HL-60/S4 (cell line): ENCODE data around the gene EXOC3L1.

Source experiments
- in situ Hi-C: fragments of 300-500 bp; cut with MboI; formaldehyde crosslinking; loops from 2 replicates; pipeline ENCODE4 v1.14.3; 2022; ENCODE audit warnings: low sequenced_read_pairs

The EXOC3L1 gene

DNA sequence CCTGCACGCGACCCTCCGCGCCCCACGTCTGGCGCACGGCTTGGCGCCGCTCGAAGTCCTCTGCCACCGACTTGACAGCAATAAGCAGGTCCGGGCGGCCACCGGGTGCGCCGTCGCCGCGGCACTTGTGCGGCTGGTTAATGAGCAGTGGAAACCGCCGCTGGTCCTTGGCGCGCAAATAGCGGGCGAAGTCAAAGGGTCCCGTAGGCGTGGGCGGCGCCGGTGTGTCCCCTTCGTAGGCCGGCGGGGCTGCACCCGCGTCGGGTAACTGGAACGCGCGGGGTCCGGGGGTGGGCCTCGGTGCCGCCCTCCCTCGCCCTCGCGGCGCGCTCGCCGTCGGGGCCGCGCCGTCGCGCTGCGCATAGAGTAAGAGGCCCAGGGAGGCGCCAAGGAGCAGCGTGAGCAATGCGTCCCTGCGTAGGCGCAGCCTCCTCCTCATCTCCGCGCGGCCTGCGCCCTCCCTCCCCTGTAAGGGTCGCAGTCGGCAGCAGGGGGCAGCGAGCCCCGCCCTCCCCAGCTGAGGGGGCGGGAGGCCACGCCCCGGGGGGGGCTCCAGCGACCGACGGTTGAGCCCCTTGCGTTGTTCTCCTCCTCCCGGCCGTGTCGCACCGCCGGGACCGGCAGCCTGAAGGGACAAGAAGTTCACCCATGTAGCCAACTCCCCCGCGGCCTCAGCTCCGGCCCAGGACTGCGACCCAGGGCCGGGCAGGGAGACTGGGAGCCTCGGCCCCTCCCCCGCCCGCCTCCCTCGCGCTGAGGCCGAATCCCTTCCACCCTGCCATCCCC, 39.7 kb downstream of the EXOC3L1 start:
- in situ Hi-C loops = loop anchor here (10.0 kb wide), 1 partner anchor 135 kb away; no protein-coding TSS in a partner anchor

DNA sequence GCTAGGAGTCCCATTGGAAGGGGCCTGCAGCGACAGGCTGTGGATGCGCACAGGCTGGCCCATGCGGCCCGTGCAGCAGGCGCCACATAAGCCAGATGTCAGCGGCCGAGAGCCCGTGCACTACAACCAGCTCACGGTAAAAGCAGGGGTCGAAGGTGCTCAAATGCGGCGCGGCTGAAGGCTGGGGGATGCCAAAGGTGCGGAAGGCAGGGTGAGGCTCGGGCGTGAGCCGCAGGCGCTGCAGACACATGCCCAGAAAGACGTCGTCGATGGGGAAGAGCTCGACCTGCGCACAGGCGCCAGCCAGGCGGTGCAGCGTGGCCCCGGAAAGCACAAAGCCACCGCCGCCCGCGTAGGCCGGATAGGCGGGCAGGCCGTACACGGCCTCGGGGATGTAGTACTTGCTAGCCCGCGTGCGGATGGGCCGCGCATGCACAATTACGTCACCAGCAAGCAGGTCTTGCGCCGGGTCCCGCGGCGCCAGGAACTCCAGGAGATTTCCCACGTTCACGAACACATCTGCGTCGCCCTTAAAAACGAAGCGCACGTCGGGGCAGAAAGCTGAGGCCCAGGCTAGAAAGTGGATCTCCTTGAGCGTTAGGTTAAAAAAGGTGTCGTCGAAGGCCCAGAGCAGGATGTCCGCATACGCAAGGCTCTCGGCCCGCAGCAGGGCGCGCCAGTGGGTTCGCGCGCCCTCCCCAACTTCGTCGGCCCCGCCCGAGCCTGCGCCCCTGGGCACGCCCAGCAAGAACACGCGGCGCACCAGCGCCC, 40.5 kb downstream of the EXOC3L1 start:
- in situ Hi-C loops = loop anchor here (10.0 kb wide), 1 partner anchor 135 kb away; no protein-coding TSS in a partner anchor

DNA sequence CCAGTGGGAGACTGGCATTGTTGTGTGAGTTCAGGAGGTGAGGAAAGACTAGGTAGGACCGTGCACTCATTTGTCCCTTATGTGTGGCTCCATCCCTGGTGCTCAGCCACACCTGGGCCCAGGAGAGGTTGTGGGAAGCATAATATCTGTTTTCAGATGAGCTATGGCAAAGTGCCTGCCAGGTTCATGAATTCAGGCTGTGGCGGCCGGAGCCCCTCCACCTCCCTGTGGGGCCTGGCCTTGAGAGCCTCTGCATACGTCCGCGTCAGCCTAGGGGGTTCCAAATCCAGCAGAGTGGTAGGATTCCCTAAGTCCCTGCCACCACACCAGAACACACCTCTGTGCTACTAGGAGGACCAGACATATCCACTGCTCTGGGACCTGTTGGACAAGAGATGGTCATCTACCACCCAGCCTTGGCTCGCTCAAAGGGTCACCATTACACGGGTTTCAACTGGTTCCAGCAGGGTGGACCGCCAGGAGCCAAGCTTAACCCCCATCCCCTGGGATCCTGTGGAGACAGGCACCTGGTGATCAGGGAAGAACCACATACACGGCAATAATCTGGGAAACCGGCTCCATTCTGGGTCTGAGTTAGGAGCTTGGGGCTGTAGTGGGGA, 41.2 kb downstream of the EXOC3L1 start:
- in situ Hi-C loops = no loop called here

DNA sequence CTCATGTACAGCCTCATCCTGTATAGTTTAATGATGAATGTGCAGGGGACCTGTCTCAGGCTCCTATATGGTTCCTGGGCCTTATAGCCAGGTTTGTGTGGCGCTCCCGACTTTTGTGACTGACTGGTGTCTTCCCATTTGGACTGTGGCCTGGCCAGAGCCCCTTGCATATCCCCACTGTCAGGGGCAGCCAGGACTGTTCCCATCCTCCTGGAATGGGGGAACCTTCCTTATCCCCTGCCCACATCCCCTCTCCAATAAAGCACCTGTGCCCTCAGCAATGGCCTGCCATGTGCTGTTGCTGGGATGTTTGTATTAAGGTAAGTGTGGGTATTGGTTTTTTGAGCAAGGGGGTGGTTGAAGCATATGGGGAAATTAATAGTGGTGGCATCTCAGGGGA, 41.7 kb downstream of the EXOC3L1 start:
- in situ Hi-C loops = no loop called here

DNA sequence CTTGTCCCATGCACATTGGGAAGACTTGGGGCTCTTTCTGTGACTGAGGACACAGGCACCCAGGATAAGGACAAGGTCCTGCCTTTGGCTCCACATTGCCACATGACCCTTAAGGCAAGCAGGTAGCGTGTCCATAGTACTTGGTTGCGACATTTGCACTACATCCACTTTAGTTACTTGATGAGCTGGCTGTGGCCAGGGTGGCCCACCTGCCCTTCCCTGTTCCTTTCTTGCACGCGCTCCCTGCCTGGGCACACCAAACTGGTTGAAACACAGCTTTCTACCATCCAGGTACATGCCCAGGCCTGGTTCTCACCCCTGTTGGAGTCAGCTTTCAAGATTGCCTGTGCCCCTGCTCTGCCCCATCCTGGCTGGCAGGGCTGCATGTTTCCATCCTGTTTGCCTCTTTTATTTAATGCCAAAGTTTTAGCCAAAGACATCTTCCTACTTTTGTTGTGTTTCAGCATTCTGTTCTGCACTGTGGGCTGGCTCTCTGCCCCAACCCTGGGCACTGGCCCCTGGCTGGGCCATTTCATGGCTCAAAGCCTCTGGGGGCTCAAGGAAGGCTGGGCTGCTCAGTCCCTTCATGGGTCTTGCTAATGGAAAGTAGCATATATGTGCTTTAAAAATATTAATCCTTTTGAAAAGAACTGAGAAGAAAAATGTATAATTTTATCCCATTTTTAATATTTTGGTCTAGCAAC, 42.3 kb downstream of the EXOC3L1 start:
- in situ Hi-C loops = no loop called here

DNA sequence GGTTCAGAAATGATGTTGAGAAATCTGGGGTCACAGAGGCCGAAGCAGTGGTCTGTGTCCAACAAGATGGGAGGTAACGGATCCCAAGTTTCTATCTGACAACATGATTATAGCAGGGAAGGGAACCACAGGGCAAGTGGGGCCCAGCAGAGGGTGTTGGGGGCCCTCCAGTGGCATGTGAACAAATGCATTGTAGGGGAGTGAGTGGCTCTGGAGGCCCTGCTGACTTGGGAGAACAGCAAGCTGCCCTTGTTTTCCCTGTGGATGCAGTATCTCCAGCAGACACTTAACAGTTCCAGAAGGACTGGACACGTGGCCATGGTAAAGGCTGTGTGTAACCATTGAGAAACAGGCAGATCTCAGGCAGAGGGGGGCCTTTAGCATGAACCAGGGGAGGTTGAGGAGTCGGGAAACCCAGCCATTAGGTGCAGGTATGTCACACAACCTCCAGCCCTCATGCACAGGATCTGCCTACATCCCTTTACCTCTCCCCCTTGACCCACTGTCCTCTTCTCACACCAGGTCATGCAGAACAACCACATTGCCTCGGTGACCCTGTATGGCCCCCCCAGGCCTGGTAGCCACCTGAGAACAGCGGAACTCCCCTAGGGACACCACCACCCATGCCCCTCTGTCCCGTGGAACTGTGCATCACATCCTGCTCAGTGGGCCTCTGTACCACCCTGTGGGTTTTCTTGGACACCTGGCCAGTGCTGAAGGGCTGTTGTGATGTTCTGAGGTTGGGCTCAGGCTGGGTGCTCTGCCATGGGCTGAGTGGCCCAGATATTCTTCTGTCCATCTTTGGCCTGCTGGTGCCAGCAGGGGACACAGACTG, 43.2 kb downstream of the EXOC3L1 start:
- in situ Hi-C loops = no loop called here

DNA sequence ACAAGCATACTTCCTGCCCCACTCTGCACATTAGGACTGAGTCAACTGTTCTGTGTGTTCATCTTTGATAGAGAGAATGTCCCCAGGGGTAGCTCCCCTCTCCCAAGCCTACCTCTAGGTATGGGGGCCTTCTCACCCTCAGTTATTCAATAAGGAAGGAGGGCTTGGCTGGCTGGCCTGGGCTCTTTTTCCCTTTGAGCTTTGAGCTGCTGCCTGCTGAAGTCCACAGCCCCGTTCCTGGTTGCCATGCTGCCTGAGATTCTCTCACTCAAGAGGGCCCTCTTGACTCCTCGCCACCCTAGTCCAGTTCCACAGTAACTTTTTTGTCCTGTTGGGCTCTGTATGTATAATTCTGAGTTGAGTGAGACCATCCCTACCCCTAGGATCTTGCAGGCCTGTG, 44.2 kb downstream of the EXOC3L1 start:
- in situ Hi-C loops = no loop called here

DNA sequence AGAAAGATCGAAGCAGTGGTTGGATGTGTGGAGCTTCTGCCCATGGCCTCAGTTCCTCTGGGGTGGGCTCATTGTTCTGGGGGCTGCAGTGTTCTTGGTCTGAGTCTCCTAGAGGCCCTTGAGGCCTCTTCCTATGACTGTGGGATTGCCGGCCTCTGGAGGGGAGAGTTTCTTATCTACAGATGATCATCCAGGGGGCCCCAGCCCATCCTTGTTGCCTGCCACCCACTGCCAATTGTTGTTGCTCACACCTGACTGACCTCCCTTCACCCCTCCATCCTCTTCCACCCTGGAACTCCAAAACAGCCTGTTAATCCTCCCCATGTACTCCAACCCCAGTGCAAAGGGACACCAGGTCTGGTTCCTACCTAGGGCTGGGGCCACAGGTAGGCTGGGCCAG, 45.0 kb downstream of the EXOC3L1 start:
- in situ Hi-C loops = no loop called here

DNA sequence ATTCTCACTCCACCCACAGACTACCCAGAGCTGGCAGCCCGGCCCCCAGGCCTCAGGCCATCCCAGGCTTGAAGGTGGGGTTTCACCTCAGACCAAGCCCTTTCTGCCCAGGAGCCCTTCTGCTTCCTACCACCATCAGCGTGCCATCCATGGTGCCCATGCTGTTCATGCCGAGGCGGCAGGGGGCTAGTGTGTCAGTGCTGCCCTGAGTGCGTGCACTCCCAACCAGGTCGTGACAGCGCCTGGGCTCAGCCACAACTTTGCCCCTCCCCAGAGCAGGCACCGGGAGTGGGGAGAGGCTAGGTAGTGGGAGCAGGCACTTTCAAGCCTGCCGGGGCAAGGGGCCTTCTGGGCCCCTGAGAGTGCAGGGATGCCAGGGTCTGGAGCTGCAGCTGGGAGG, 47.6 kb downstream of the EXOC3L1 start:
- in situ Hi-C loops = no loop called here

DNA sequence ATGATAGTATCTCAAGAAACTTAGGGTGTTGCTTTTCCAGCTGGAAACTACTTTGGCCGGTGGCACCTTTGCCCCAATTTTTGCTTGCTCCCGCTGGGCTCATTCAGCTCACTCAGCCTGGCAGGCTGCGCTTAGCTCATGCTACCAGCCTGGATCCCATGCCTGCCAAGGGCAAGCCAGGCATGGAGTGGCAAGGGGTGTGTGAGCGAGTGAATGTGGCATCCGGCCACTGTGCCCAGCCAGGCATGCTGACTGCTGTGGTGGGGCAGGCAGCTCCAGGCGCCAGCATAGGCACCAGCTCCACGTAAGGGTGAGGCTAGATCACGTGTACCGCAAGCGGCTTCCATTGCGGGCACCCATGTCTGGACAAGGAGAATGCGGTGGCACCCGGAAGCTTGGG, 48.5 kb downstream of the EXOC3L1 start:
- in situ Hi-C loops = no loop called here

DNA sequence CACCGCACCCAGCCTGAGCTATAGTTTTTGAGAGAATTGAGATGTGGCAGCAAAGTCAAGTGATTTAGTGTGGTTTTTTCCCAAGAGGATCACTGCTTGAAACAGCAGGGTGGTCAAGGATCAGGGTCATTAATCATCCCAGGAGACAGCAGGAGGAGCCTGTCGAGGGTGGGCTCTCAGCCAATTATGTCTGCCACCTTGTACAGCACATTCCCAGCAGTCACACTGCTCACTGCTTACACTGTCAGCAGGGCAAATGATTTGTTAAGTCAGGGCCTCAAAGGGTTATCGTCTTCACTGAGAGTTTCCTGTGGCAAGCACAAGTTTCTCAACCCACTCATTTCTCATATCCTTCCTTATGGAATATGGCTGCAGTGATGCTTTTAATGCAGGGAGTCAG, 52.3 kb downstream of the EXOC3L1 start:
- in situ Hi-C loops = no loop called here
